NCI-H1105 (cell line): Measurements from ENCODE around the gene JAKMIP1.

Source experiments
- DNase-seq: peaks from one replicate; lab custom pipeline; 2025; lab: John Stamatoyannopoulos, UW

Gene JAKMIP1

DNA sequence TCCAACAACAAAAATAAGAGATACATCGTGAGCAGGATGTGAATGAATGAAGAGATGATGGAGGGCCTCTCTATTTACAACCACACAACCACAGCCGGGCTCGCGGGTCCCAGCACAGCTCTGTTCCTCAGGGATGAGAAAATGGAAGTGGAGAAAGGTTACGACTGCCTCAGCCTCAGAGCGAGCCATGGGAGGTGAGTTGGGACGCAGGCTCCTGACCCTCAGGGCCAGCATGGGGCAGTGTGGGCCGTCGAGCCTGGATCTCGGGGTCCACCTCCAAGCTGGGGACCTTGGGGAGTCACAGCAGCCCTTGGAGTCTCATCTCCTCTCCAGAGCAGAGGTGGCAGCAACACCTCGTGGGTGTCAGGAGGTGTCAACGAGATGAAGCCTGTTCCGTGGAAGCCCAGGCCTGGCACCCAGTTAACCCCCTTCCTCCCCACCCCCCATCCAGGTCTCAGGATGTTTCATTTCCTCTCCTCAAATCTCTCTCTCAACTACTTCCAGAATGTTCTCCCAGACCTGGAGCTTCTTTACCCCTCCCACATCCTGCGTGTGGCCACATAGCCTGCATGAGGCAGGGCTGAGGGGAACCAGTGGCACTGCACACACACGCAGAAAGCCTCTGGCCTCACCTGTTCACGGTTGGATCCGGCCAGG is 208.1 kb downstream of the JAKMIP1 start:
- DNase-seq: no peak

DNA sequence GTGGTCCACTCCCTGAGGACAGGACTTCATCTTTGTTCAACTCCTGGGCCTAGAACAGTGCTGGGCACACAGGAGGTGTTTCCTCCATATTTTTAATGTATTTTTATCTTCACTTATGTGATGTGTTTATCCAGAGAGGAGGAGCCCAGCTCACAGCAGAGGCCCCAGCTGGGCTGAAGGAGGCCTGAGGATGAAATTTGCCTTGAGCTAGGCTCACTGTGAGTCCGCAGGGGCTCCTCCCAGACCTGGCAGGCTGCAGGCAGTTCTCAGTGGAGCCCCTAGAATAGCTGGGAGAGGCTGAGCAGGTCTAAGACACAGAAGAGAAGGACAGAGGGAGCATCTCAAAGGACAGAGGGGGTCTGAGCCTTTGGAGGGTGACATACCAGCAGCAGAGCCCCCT is 208.9 kb downstream of the JAKMIP1 start:
- DNase-seq: no peak

DNA sequence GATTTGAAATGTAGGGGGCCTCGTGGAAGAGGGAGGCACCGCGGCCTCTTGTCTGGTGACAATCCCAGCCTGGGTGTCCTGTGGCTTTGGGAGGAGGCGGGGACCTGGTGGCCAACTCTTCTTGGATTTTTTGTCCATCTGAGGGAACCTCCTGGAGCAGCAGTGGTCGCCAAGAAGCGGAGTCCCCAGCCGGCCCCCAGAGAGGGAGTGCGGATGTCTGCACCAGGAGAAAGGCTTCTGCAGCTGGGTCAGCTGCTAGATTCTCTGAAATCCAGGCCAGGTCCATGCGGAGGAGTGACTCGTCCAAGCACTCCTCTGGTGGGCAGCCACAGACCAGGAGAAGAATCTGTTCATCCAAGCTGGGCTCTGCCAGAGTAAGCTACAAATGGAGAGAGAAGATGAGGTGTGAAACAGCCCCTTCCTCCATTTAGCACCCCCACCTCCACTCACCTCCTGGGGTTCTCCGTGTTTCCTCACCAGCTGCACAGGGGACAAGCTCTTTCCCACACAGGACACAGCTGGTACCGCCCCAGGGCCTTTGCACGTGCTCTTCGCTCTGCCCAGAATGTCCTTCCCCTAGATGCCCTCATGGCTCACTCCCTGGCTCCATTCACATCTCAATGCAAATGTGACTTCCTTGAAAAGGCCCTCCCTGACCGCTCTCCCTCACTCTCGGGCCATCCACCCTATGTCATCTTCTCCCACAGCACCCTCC is 209.7 kb downstream of the JAKMIP1 start:
- DNase-seq: no peak

DNA sequence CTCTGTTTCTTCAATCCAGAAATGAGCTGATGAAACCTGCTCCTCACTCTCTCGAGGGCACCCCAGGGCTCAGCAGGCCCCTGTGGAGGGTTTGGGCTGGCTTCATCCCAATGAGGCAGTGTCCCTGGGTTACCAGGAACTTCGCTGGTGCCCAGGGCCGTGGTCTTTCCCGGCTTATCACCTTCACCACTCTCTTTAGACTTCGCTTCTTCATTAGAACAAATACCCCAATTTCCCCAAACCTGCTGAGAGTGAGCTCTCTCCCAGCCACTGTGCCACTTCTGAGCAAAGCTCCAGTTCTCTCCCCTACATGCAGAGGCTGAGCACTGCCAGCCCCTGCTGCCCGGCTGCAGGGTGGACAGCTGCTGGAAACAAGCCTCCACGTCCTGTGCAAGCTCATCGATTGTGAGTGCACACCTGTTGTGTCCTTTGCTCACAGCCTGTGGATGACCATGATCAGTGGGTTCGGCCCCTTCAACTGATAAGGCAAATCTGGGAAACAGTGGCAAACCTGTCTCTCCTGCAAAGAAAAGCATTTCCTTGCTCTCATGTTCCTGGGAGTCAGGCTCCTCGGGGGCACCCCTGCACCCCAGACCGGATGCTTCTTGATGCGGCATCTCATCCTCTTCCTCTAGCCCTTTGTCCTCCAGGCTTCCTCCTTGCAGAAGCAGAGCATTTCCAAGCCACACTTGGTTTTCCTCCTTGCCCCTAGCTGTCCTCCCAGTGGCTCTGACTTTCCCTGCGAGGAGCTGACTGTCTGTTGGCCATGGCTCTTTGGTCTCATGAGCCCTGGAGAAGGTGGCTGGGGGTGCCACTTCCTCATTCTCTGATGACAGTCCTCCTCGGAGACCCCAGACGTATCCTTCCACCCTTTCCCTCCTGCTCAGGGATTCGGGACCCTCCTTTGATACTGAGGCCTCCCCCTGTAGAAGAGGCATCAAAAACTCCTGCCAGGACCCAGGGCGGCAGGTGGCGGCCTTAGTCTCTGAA is 210.8 kb downstream of the JAKMIP1 start:
- no peak for DNase-seq

DNA sequence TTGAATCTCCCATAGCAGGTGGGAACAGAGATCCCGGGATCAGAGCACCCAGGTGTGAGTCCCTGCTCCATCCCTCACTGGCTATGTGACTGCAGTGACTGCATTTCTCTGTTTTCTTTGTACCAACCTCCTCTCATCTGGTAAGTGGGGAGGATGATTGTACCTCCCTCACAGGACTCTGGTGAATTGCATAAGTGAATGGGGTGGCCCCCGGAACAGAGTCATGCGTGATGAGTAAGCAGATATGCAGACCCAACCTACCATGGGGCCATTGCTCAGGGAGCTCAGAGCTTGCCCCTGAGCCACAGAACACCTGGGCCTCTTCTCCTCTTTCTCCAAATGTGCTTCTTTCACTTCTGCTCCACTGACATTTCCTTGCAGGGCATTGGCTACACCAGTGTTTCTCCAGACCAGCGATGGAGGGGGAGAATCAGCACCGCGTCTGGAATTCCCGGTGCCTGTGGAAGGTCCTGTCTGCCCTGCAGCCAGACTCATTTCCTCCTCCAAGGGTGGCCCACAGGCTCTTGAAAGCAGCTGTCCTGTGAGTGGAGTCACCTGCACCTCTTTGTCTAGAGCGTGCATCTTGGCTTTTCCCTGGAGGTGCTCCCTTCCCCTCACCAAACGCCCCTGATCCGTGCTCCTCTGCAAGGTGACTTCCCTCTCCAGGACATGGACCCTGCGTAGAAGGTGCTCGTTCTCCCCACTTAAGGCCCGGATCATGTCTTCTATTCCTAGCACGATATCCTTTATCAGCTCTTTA is 212.1 kb downstream of the JAKMIP1 start:
- no peak for DNase-seq

DNA sequence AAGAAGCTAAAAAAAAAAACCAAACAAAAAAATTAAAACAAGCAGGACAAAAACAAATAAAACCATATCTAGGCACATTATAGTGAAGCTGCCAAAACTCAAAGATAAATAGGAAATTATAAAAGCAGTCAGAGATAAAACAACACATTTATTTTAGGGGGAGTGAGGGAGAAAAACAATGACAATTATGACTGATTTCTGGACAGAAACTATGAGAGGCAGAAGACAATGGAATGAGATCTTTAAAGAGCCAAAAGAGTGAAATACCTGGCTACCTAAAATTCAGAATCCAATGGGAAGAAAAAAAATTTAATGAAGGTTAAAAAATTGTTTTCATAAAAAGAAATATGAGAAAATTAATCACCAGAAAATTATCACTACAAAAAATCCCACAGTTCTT is 215.5 kb downstream of the JAKMIP1 start:
- DNase-seq: no peak

DNA sequence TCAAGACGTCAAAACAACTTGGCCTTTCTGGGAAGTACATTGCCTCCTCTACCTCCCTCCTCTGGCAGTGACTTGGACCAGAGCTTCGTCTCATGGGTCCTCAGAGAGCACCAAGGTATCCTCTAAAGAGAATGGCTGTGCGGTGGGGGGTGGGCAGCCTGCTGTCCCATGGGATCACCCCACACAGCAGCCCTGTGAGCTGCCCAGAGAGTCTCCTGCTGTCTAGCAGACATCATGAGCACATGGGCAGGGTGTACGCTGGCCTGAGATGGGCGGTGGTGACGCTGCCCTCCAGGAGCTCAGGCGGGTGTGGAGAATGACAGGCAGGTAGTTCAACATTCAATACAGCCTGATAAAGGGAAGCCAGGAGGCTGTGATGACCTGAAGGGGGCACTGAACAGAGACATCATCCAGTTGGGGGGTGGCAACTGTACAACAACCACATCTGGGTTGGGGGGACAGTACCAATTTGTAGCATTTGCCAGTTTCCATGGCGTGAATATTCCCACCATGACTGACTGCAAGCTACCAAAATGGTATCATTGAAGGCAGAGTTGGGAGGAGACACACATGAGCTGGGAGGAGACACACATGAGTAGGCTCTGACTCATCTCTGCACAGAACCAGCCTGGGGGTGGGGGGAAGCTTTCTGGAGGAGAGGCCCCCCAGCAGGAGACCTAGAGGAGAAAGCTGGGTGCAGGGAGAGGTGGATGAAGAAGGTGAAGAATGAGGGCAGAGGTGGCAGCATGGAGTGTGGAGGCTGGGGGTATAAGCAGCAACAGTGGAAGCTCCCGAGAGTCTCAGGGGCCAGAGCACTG is 218.0 kb downstream of the JAKMIP1 start:
- DNase-seq: no peak

DNA sequence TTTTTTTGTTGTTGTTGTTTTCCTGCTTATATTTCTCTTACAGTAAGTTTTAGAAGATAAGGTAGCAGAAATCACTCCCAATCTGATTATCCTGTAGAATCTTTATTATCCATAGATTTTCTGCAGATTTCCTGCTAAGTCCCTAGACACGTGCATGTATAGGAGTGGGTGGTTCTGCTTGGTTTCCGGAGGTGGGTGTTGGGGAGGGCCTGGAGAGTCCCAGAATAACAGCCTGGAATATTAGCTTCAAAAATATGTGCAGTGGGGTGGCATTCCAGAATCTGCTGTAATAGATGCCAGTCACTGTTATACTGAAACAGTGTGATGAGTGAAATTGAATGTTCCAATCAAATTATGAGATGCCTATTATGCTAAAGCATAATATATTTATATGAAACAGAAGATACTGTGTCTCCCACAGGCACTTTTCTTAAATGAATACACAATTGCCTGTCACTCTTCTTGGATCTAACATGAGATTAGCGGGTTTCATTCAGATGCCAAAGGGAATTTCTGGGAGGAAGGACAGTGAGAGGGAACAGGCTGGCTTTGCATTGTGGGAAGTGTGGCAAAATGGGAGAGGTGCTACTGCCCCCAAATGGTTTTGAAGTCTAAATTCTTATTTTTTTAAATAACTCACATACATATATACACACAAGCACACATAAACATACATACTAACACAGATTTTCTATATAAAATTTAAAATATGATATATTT is 219.8 kb downstream of the JAKMIP1 start:
- no peak for DNase-seq

DNA sequence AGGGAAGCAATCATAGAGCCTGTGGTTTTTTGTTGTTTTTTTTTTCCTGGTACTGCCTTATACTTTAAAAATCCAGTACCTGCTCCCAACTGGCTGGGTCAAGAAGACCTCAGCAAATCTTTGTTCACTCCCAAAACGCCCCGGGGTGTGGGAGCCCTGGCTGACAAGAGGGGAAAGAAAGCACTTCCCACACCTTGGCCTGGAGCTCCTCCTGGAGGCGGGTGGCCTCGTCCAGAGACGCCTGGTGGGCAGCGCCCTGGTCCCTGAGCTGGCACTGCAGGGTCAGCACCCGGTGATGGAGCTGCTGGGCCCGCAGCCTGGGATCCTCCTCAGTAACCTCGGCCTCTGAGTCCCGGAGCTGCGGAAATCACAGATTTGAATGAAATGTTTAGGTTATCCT is 220.4 kb downstream of the JAKMIP1 start:
- no peak for DNase-seq

DNA sequence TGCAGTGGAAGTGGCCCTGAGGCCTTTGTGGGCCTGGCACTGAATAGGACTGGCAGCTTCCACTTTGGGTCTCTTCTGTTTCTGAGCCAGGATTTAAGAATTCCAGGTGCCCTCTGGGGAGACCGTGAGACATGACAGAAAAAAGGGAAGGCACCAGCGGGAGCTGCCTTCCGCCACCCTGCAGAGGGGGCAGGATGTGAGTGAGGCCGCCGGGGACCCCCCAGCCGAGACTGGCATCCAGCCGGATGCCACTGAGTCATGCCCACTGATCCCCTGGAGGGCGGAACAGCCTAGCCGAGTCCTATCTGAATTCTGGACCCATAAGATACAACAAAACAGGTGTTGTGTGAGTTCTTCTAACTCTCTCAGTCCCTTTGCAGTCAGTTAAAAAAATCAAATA is 223.4 kb downstream of the JAKMIP1 start:
- DNase-seq: no peak

DNA sequence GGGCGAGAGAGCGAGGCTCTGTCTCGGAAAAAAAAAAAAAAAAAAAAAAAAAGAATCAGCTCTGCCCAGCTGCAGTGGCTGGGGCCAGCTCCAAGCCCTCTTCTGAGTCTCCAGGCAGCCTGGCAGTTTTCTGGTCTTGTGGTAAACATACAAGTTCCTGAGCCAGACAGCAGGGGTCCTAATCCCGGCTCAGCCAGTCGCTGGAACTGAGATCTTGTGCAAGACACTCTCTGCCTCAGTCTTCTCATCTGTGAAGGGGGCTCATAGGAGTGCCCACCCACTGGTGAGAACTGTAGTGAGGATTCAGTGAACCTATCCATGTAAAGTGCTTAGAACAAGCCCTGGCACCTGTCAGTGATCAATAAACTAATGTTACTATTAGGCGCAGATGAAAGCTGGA is 223.9 kb downstream of the JAKMIP1 start:
- no peak for DNase-seq
